Keratinocyte (primary cell): ENCODE data around the gene SLITRK6.
"Not testable (repeated sequence)": the region's sequence is repeated elsewhere in the genome, so short reads cannot be mapped to it uniquely, and the experiment has no call there.

ENCODE experiments used
- EZH2 ChIP-seq: IDR thresholded peaks from one replicate; pipeline ENCODE4 v1.6.1; 2012; ENCODE audit warnings: inconsistent platforms, mild to moderate bottlenecking, low read length, moderate library complexity
- TF ChIP-seq, protein P1 (sequence below), 3 experiments: IDR thresholded peaks in 1 of 3; conservative IDR thresholded peaks in 1 of 3; optimal IDR thresholded peaks in 1 of 3; 2 replicates in 2 of 3; 3 replicates in 1 of 3; pipeline versions ENCODE3 to v1.5.1; 2011; ENCODE audit warnings: low read length in 3 of 3, mild to moderate bottlenecking in 3 of 3, moderate library complexity in 2 of 3, control low read depth in 1 of 3, inconsistent platforms in 1 of 3; ENCODE audit not compliant: insufficient read depth in 2 of 3; ENCODE audit errors: extremely low read depth in 1 of 3

DNA sequence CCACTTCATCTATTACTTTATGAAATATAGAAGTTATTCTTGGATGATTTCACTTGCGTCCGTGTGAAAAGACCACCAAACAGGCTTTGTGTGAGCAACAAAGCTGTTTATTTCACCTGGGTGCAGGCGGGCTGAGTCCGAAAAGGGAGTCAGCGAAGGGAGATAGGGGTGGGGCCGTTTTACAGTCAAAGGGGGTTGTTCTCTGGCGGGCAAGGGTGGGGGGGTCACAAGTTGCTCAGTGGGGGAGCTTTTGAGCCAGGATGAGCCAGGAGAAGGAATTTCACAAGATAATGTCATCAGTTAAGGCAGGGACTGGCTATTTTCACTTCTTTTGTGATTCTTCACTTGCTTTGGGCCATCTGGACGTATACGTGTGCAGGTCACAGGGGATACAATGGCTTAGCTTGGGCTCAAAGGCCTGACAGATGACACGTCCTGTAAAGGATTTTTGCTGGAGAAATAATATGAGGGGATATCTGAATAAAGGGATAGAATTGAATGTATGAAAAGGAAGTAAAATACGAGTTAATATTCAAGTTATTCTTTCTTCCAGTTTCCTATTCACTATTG, 55.9 kb downstream of the SLITRK6 start:
- TF ChIP-seq, protein P1, sequence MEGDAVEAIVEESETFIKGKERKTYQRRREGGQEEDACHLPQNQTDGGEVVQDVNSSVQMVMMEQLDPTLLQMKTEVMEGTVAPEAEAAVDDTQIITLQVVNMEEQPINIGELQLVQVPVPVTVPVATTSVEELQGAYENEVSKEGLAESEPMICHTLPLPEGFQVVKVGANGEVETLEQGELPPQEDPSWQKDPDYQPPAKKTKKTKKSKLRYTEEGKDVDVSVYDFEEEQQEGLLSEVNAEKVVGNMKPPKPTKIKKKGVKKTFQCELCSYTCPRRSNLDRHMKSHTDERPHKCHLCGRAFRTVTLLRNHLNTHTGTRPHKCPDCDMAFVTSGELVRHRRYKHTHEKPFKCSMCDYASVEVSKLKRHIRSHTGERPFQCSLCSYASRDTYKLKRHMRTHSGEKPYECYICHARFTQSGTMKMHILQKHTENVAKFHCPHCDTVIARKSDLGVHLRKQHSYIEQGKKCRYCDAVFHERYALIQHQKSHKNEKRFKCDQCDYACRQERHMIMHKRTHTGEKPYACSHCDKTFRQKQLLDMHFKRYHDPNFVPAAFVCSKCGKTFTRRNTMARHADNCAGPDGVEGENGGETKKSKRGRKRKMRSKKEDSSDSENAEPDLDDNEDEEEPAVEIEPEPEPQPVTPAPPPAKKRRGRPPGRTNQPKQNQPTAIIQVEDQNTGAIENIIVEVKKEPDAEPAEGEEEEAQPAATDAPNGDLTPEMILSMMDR (optimal IDR thresholded peaks at IDR 0.05 in 1 of 3, IDR thresholded peaks at IDR 0.05 in 1 of 3, conservative IDR thresholded peaks at IDR 0.05 in 1 of 3; ENCODE audit: extremely low read depth in 1 of 3, insufficient read depth in 2 of 3, low read length in 3 of 3), result not testable (repeated sequence)
- TF ChIP-seq EZH2, result not testable (repeated sequence)
